HG03175 (cell line): ENCODE measurements around the gene B4GALT7.
"Not testable (repeated sequence)": the region's sequence is repeated elsewhere in the genome, so short reads cannot be mapped to it uniquely, and the experiment has no call there.

Experiments
- ATAC-seq: cut with Tn5 transposase; IDR thresholded peaks from one replicate; pipeline ENCODE4 v1.9.1; 2021; ENCODE audit warnings: mild to moderate bottlenecking, moderate library complexity; ENCODE audit not compliant: unreplicated experiment

B4GALT7 gene

GRCh38 chr5:177608243-177609075, 8.5 kb downstream of the B4GALT7 start:
- ATAC-seq = no peak

DNA sequence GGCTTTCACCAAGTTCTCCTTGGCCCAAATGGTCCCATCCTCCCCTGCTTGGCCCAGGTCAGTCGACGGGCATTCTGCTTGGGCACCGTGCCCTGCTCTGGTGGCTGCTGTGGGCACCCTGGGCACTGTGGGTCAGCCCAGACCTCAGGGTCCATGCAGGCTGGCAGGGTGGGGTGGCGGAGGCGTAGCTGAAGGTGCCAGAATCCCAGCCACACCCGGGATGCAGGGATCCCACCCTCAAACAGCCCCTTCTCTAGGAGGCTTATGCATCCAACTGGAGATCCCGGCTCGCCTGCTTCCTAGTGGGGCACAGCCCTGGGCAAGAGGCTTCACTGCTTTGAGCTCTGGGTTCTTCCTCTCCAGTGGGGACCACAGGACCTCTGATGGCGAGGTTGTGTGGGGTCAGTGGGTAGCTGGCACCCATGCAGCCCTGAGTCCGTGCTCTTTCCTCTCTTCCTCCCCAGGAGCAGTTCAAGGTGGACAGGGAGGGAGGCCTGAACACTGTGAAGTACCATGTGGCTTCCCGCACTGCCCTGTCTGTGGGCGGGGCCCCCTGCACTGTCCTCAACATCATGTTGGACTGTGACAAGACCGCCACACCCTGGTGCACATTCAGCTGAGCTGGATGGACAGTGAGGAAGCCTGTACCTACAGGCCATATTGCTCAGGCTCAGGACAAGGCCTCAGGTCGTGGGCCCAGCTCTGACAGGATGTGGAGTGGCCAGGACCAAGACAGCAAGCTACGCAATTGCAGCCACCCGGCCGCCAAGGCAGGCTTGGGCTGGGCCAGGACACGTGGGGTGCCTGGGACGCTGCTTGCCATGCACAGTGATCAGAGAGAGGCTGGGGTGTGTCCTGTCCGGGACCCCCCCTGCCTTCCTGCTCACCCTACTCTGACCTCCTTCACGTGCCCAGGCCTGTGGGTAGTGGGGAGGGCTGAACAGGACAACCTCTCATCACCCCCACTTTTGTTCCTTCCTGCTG, 9.4 kb downstream of the B4GALT7 start:
- no peak for ATAC-seq

- ATAC-seq = no peak
Measured at GRCh38 chr5:177610131-177610769, 10.3 kb downstream of the B4GALT7 start.

GRCh38 chr5:177610770-177611445, 11.0 kb downstream of the B4GALT7 start:
- ATAC-seq = no peak

GRCh38 chr5:177611446-177612214, 11.7 kb downstream of the B4GALT7 start:
- no peak for ATAC-seq

- ATAC-seq = no peak
Measured at GRCh38 chr5:177612215-177612673, 12.3 kb downstream of the B4GALT7 start.

DNA sequence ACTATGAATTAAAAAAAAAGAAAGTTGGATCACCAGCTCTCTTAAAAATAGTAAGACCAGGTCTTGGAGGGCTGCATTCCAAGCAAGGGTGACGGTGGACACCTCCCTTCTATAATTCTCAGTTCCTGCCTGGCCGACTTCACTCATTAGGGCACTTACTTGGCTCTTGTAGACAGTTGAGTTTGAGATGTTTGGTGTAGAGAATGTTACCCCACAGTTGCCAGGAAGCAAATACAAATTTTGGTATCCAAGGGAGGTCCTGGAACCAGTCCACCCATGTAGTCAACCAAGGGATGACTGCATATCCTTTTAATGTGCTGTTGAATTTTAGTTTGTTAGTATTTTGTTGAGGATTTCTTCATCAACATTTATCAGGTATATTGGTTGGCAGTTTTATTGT, 20.6 kb downstream of the B4GALT7 start:
- ATAC-seq = no peak

DNA sequence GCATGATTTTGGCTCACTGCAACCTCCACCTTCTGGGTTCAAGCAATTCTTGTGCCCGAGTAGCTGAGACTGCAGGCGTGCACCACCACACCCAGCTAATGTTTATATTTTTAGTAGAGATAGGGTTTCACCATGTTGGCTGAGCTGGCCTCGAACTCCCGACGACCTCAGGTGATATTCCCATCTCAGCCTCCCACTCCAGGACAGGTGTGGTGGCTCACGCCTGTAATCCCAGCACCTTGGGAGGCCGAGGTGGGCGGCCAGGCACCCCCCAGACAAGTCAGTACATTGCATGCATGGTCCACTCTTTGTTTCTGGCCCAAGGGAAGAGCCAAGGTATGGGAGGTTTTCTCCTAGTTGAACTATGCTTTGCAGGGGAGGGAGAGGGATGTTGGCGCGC, 24.2 kb downstream of the B4GALT7 start:
- ATAC-seq = not testable (repeated sequence)

GRCh38 chr5:177630186-177630585, 30.3 kb downstream of the B4GALT7 start:
- not testable (repeated sequence) for ATAC-seq

DNA sequence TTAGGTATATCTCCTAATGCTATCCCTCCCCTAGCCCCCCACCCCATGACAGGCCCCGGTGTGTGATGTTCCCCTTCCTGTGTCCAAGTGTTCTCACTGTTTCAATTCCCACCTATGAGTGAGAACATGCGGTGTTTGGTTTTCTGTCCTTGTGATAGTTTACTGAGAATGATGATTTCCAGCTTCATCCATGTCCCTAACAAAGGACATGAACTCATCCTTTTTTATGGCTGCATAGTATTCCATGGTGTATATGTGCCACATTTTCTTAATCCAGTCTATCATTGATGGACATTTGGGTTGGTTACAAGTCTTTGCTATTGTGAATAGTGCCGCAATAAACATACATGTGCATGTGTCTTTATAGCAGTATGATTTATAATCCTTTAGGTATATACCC, 35.0 kb downstream of the B4GALT7 start:
- not testable (repeated sequence) for ATAC-seq

- ATAC-seq = not testable (repeated sequence)
Measured at GRCh38 chr5:177645462-177645861, 45.5 kb downstream of the B4GALT7 start.

GRCh38 chr5:177651235-177651634, 51.3 kb downstream of the B4GALT7 start:
- not testable (repeated sequence) for ATAC-seq

- ATAC-seq = not testable (repeated sequence)
Measured at GRCh38 chr5:177657846-177658245, 57.9 kb downstream of the B4GALT7 start.

DNA sequence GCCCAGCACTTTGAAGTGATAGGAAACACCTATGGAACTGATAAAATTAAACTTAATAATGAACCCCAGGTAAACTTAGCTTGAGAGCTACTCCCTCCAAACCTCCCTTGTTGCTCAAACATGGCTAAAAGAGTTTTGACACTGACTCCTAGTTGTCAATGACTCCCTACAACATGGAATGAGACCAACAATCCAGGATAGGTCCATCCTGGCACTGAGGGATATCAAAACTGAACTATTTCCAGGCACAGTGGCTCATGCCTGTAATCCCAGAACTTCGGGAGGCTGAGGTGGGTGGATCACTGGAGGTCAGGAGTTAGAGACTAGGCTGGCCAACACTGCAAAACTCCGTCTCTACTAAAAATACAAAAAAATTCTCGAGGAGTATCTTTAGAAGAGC, 58.6 kb downstream of the B4GALT7 start:
- not testable (repeated sequence) for ATAC-seq
